Spleen (tissue), 11 donors: ENCODE measurements around the gene SSR4. TPM values are rescaled to one million over a fixed set of nuclear protein-coding genes. Genes with fewer than 3 reads are reported as not detected.

Source experiments
- DNase-seq: peaks from one replicate; pipeline ENCODE4 v3.0.0-alpha.2; 2020
- H3K27ac ChIP-seq, 8 donors: fragments of 200-600 bp; sonication (generic) in 7 of 8; 1 replicate in 4 of 8; 2 replicates in 4 of 8; pipeline versions ENCODE4 v1.5.0 to v1.8.0; 2016 to 2021; ENCODE audit warnings: inconsistent platforms in 4 of 8, mild to moderate bottlenecking in 4 of 8, moderate library complexity in 1 of 8
- H3K27me3 ChIP-seq, 7 donors: fragments of 200-600 bp; sonication (generic) in 6 of 7; replicated peaks in 1 of 7; 1 replicate in 4 of 7; 2 replicates in 3 of 7; pipeline versions ENCODE4 v1.5.0 to v1.8.0; 2016 to 2021; ENCODE audit warnings: inconsistent platforms in 3 of 7, mild to moderate bottlenecking in 1 of 7
- H3K36me3 ChIP-seq, 6 donors: fragments of 200-600 bp; sonication (generic) in 5 of 6; 1 replicate in 4 of 6; 2 replicates in 2 of 6; pipeline versions ENCODE4 v1.5.0 to v1.8.0; 2016 to 2021; ENCODE audit warnings: inconsistent platforms in 2 of 6
- H3K4me1 ChIP-seq, 6 donors: fragments of 200-600 bp; sonication (generic) in 5 of 6; 1 replicate in 3 of 6; 2 replicates in 3 of 6; pipeline versions ENCODE4 v1.5.0 to v1.8.0; 2016 to 2021; ENCODE audit warnings: inconsistent platforms in 3 of 6
- H3K4me3 ChIP-seq, 8 donors: fragments of 200-600 bp; sonication (generic) in 7 of 8; 1 replicate in 4 of 8; 2 replicates in 4 of 8; pipeline versions ENCODE4 v1.5.0 to v1.8.0; 2016 to 2021; ENCODE audit warnings: inconsistent platforms in 4 of 8, mild to moderate bottlenecking in 4 of 8, moderate library complexity in 2 of 8
- H3K9me3 ChIP-seq, 8 donors: fragments of 200-600 bp; sonication (generic) in 7 of 8; 1 replicate in 4 of 8; 2 replicates in 4 of 8; pipeline versions ENCODE4 v1.5.0 to v1.8.0; 2016 to 2021; ENCODE audit warnings: inconsistent platforms in 4 of 8
- POLR2A ChIP-seq, 3 donors: fragments of 450-650 bp; IDR thresholded peaks; one replicate each; pipeline ENCODE4 v1.5.1; 2017; ENCODE audit warnings: antibody characterized with exemption in 3 of 3, mild to moderate bottlenecking in 1 of 3
- POLR2AphosphoS5 ChIP-seq, 3 donors: sonication (generic); formaldehyde crosslinking; IDR thresholded peaks; one replicate each; pipeline ENCODE4 v1.5.1; 2017; ENCODE audit warnings: antibody characterized with exemption in 3 of 3
- WGBS, 5 donors: extraction: QIAGEN DNeasy Blood & Tissue Kit in 3 of 5; methylation state at CpG; one replicate each; pipeline versions ENCODE4 v1.1.5 to v1.1.7; 2013 to 2018; 5-methylcytosine and 5-hydroxymethylcytosine counted together
- intact Hi-C: fragments of 100-400 bp; cut with DNase I; formaldehyde crosslinking; loops from one replicate; pipeline ENCODE4 v1.15.0; 2023; ENCODE audit warnings: low total_unique reads
- polyA plus RNA-seq, 3 donors: library from polyadenylated mRNA; stranded (reverse); fragments of 200-250 nt; gene quantifications; one replicate each; pipeline ENCODE4 v1.2.1, GENCODE V29; 2013
- total RNA-seq, 7 donors: library from RNA; depleted of rRNA in 3 of 7; stranded (reverse); fragments of >200 nt in 3 of 7; fragmentation: NEBNext Ultra II Directional in 4 of 7; extraction: Animal tissue kit (Norgen Biotek cat#: 25700) in 4 of 7; gene quantifications; one replicate each; pipeline versions ENCODE4 v1.1.0 to v1.2.1, GENCODE V29; 2016 to 2021
- TF ChIP-seq, protein P1 (sequence below), 11 experiments: fragments of 200-600 bp in 7 of 11; fragments of 450-650 bp in 4 of 11; sonication (generic) in 4 of 11; IDR thresholded peaks in 8 of 11; conservative IDR thresholded peaks in 3 of 11; 1 replicate in 7 of 11; 2 replicates in 4 of 11; pipeline versions ENCODE4 v1.4.0 to v1.8.0; 2016 to 2021; ENCODE audit warnings: antibody characterized with exemption in 11 of 11, inconsistent platforms in 4 of 11, mild to moderate bottlenecking in 1 of 11
- donor health status: healthy with polysubstance abuse.
- donor health status: DM: no; HTN: no; CAD: no; lungs with moderate emphysema.
- donor health status: DM: no; HTN: no; CAD: no.
- donor health status: Bipolar disorder and iron deficiency.
- donor health status: healthy.
- donor health status: DM: no; HTN: no; CAD: no.
- donor health status: DM: yes; HTN: yes; CAD: no.

The SSR4 gene
- total and polyA plus RNA-seq, 10 donors = 144 to 488 (median 255) TPM

DNA sequence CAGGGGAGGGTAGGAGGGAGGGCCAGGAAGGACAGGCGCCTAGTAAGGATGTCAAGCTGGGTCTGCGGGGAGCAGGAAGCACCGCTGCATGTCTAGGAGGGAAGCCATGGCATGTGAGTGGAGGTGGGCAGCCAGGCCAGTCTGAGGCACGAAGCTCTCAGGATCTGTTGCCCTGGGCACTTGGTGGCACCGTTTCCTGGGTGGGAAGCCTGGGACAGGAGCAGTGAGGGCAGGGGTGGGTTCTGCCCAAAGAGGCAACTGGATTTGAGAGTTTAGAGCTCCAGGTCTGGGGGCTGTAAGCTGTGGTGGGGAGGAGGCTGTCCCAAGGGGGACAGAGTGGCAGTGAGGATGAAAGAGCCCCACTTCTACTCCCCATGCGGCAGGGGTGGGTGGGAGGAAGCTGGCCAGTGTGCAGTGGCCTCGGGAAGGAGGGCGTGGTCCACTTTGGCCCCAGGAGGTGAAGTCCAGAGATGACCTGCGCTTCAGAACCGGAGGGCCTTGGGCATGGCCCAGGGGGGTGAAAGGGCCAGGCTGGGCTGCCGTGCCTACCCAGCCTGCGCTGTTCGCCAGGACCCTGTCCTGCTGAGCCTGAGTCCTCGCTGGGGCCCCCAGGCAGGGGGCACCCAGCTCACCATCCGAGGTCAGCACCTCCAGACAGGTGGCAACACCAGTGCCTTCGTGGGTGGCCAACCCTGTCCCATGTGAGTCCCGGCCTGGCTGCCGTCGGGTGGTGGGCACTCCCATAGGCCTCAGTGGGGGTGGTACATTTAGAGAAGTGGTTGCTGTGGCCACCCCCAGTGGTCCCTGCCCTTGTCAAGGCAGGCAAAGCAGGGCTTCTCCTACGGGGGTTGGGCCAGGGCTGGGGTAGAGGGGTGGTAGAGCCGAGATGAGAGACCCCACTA, 21.9 kb upstream of the SSR4 start:
- peak; percentile 68 for DNase-seq
- TF ChIP-seq, protein P1, sequence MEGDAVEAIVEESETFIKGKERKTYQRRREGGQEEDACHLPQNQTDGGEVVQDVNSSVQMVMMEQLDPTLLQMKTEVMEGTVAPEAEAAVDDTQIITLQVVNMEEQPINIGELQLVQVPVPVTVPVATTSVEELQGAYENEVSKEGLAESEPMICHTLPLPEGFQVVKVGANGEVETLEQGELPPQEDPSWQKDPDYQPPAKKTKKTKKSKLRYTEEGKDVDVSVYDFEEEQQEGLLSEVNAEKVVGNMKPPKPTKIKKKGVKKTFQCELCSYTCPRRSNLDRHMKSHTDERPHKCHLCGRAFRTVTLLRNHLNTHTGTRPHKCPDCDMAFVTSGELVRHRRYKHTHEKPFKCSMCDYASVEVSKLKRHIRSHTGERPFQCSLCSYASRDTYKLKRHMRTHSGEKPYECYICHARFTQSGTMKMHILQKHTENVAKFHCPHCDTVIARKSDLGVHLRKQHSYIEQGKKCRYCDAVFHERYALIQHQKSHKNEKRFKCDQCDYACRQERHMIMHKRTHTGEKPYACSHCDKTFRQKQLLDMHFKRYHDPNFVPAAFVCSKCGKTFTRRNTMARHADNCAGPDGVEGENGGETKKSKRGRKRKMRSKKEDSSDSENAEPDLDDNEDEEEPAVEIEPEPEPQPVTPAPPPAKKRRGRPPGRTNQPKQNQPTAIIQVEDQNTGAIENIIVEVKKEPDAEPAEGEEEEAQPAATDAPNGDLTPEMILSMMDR (IDR thresholded peaks at IDR 0.05 in 8 of 11, conservative IDR thresholded peaks at IDR 0.05 in 3 of 11) = no peak
- TF ChIP-seq POLR2A (IDR thresholded peaks at IDR 0.05) (no peak), POLR2AphosphoS5 (IDR thresholded peaks at IDR 0.05) (no peak)
- H3K36me3 ChIP-seq = no peaks in the 10 kb centered on the region
- no peak overlapping the region for H3K27ac ChIP-seq
- WGBS, 5 donors = 73 to 81% (median 80%) methylated on average over 2 to 21 of the region's 21 CpGs
- intact Hi-C loops = no loop called here
- no peaks in the 10 kb centered on the region for H3K9me3 ChIP-seq
- peaks cover 0 to 11% (median 0%) of the 10 kb centered on the region in 7 donors for H3K27me3 ChIP-seq
- peaks cover 0 to 13% (median 4%) of the 10 kb centered on the region in 6 donors for H3K4me1 ChIP-seq
- no peak overlapping the region for H3K4me3 ChIP-seq

DNA sequence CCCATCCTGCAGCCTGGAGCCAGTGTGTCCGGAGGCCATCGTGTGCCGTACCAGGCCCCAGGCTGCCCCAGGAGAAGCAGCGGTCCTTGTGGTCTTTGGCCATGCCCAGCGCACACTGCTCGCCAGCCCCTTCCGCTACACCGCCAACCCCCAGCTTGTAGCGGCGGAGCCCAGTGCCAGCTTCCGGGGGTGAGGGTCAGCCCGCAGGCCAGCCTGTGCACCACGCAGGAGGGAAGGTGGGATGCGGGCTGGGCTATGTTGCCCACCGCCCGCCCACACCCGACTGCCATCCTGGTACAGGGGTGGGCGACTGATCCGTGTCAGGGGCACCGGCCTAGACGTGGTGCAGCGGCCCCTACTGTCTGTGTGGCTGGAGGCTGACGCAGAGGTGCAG, 21.3 kb upstream of the SSR4 start:
- Histone ChIP-seq H3K4me1 (peaks cover 0 to 9% (median 2%) of the 10 kb centered on the region in 6 donors), H3K27me3 (peaks cover 0 to 18% (median 0%) of the 10 kb centered on the region in 7 donors), H3K27ac (no peak overlapping the region), H3K36me3 (no peaks in the 10 kb centered on the region), H3K4me3 (no peak overlapping the region), H3K9me3 (no peaks in the 10 kb centered on the region)
- DNase-seq = peak; percentile 64
- intact Hi-C loops = no loop called here
- 90 to 96% (median 95%) methylated on average over 8 to 23 of the region's 23 CpGs; no CpG with 5 or more reads in 1 of the 5 donors for WGBS, 5 donors
- TF ChIP-seq POLR2A (IDR thresholded peaks at IDR 0.05) (no peak), POLR2AphosphoS5 (IDR thresholded peaks at IDR 0.05) (no peak)
- TF ChIP-seq, protein P1 (IDR thresholded peaks at IDR 0.05 in 8 of 11, conservative IDR thresholded peaks at IDR 0.05 in 3 of 11) = no peak

DNA sequence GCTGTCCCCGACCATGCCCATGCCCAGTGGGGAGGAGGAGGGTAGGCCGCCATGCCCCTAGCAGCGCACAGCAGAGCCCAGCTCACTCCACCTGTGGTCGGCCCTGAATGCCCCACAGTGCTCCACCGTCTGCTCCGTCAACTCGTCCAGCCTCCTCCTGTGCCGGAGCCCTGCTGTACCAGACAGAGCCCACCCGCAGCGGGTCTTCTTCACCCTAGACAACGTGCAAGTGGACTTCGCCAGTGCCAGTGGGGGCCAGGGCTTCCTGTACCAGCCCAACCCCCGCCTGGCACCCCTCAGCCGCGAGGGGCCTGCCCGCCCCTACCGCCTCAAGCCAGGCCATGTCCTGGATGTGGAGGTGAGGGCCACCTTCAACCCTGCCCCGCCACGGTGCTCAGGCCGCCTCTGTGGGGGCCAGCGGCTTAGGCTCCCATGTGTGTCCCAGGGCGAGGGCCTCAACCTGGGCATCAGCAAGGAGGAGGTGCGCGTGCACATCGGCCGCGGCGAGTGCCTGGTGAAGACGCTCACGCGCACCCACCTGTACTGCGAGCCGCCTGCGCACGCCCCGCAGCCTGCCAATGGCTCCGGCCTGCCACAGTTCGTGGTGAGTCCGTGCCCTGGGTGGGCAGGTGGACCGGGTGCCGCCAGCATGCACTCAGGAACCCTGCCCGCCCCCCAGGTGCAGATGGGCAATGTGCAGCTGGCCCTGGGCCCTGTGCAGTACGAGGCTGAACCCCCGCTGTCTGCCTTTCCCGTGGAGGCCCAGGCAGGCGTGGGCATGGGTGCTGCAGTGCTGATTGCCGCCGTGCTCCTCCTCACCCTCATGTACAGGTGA, 20.5 kb upstream of the SSR4 start:
- no peaks in the 10 kb centered on the region for H3K9me3 ChIP-seq
- intact Hi-C loops = no loop called here
- 92 to 97% (median 93%) methylated on average over 15 to 48 of the region's 48 CpGs; no CpG with 5 or more reads in 1 of the 5 donors for WGBS, 5 donors
- H3K4me1 ChIP-seq = peaks cover 0 to 1% (median 0%) of the 10 kb centered on the region in 6 donors
- H3K27ac ChIP-seq = no peak overlapping the region
- H3K4me3 ChIP-seq = no peak overlapping the region
- peaks cover 0 to 25% (median 0%) of the 10 kb centered on the region in 7 donors for H3K27me3 ChIP-seq
- no peaks in the 10 kb centered on the region for H3K36me3 ChIP-seq
- DNase-seq = peak; percentile 69
- TF ChIP-seq POLR2A (IDR thresholded peaks at IDR 0.05) (no peak), POLR2AphosphoS5 (IDR thresholded peaks at IDR 0.05) (no peak)
- TF ChIP-seq, protein P1 (IDR thresholded peaks at IDR 0.05 in 8 of 11, conservative IDR thresholded peaks at IDR 0.05 in 3 of 11) = no peak
